HepG2 (cell line): ENCODE measurements around the gene NATD1. TPM values are rescaled to one million over a fixed set of nuclear protein-coding genes. Genes with fewer than 3 reads are reported as not detected.

Experiments used
- DMTF1 ChIP-seq: sonication (generic); formaldehyde crosslinking; IDR thresholded peaks from 2 replicates; pipeline ENCODE4 v1.4.0; 2020; ENCODE audit warnings: mild to moderate bottlenecking, missing genetic modification reagents
- GMEB1 ChIP-seq: sonication (generic); formaldehyde crosslinking; IDR thresholded peaks from 2 replicates; pipeline ENCODE4 v1.5.1; 2020; ENCODE audit warnings: missing genetic modification reagents, mild to moderate bottlenecking, borderline replicate concordance
- MLLT10 ChIP-seq: sonication (generic); formaldehyde crosslinking; IDR thresholded peaks from 2 replicates; pipeline ENCODE4 v1.4.0; 2020; ENCODE audit warnings: missing genetic modification reagents
- NCOR1 ChIP-seq: fragments of 200-600 bp; sonication (generic); IDR thresholded peaks from 2 replicates; pipeline ENCODE4 v1.7.0; 2017; ENCODE audit warnings: antibody characterized with exemption, low read length, borderline replicate concordance
- NR2F1 ChIP-seq, 2 experiments: fragments of 450-650 bp in 1 of 2; formaldehyde crosslinking in 1 of 2; IDR thresholded peaks; 2 replicates each; pipeline versions ENCODE4 v1.5.0 to v1.6.1; 2016 to 2020; ENCODE audit warnings: mild to moderate bottlenecking in 1 of 2, missing compliant biosample characterization in 1 of 2, missing genetic modification reagents in 1 of 2, moderate library complexity in 1 of 2
- PCBP2 ChIP-seq: fragments of 200-400 bp; formaldehyde crosslinking; optimal IDR thresholded peaks from 2 replicates; pipeline ENCODE3; 2018; ENCODE audit warnings: low read length, low read depth; ENCODE audit not compliant: poor library complexity, severe bottlenecking
- SIX4 ChIP-seq: sonication (generic); formaldehyde crosslinking; IDR thresholded peaks from 2 replicates; pipeline ENCODE4 v1.4.0; 2020; ENCODE audit warnings: missing genetic modification reagents
- SMAD3 ChIP-seq: sonication (generic); formaldehyde crosslinking; IDR thresholded peaks from 2 replicates; pipeline ENCODE4 v1.4.0; 2020; ENCODE audit warnings: missing genetic modification reagents
- TARDBP ChIP-seq: sonication (generic); formaldehyde crosslinking; IDR thresholded peaks from 2 replicates; pipeline ENCODE4 v1.8.0; 2022; ENCODE audit warnings: mild to moderate bottlenecking, missing genetic modification reagents
- TCF7L2 ChIP-seq: IDR thresholded peaks from 2 replicates; pipeline ENCODE4 v1.6.1; 2011; ENCODE audit warnings: mild to moderate bottlenecking, low read depth, low read length, moderate library complexity
- ZMYM3 ChIP-seq: sonication (generic); formaldehyde crosslinking; IDR thresholded peaks from 2 replicates; pipeline ENCODE4 v1.5.1; 2020; ENCODE audit warnings: mild to moderate bottlenecking, missing genetic modification reagents
- ZNF124 ChIP-seq: sonication (generic); formaldehyde crosslinking; IDR thresholded peaks from 2 replicates; pipeline ENCODE4 v1.4.0; 2020; ENCODE audit warnings: missing genetic modification reagents
- ZNF260 ChIP-seq: sonication (generic); formaldehyde crosslinking; IDR thresholded peaks from 2 replicates; pipeline ENCODE4 v1.4.0; 2020; ENCODE audit warnings: missing genetic modification reagents, low read depth, mild to moderate bottlenecking, borderline replicate concordance
- ZNF350 ChIP-seq: sonication (generic); formaldehyde crosslinking; IDR thresholded peaks from 2 replicates; pipeline ENCODE4 v1.4.0; 2020; ENCODE audit warnings: mild to moderate bottlenecking, low read depth, missing genetic modification reagents, borderline replicate concordance
- polyA plus RNA-seq, 8 experiments: library from polyadenylated mRNA; depleted of rRNA in 3 of 8; stranded (reverse) in 7 of 8; unstranded in 1 of 8; fragments of >200 nt; fragmentation: Illumina TruSeq in 4 of 8; extraction: Trizol in 4 of 8; gene quantifications; 2 replicates each; pipeline versions ENCODE4 v1.2.1 to v1.2.3, GENCODE V29; 2011 to 2016; ENCODE audit warnings: low read depth in 4 of 8, missing spikeins in 1 of 8, mixed read lengths in 1 of 8; ENCODE audit not compliant: insufficient read depth in 1 of 8
- total RNA-seq, 5 experiments: library from RNA; depleted of rRNA; stranded (reverse); fragments of >200 nt; fragmentation: Illumina TruSeq; extraction: Trizol; gene quantifications; 2 replicates each; pipeline ENCODE4 v1.2.3, GENCODE V29; 2016; ENCODE audit warnings: low read depth in 1 of 5
- TF ChIP-seq, protein P1 (sequence below): sonication (generic); formaldehyde crosslinking; IDR thresholded peaks from 2 replicates; pipeline ENCODE4 v1.5.0; 2020; ENCODE audit warnings: mild to moderate bottlenecking, missing genetic modification reagents
- TF ChIP-seq, protein P2 (sequence below): sonication (generic); formaldehyde crosslinking; IDR thresholded peaks from 2 replicates; pipeline ENCODE4 v1.8.0; 2022; ENCODE audit warnings: mild to moderate bottlenecking, missing genetic modification reagents, borderline replicate concordance
- TF ChIP-seq, protein P3 (sequence below): IDR thresholded peaks from 2 replicates; pipeline ENCODE4 v1.6.1; 2018; ENCODE audit warnings: missing genetic modification reagents
- TF ChIP-seq, protein P4 (sequence below): sonication (generic); formaldehyde crosslinking; conservative IDR thresholded peaks from 2 replicates; pipeline ENCODE4 v1.8.1; 2023; ENCODE audit warnings: missing genetic modification reagents

Gene NATD1
- total and polyA plus RNA-seq, 2 of the 13 experiments (the other 11 are each of a cell fraction or from before 2014, with no cell fraction given): 0.31 to 2.3 TPM

DNA sequence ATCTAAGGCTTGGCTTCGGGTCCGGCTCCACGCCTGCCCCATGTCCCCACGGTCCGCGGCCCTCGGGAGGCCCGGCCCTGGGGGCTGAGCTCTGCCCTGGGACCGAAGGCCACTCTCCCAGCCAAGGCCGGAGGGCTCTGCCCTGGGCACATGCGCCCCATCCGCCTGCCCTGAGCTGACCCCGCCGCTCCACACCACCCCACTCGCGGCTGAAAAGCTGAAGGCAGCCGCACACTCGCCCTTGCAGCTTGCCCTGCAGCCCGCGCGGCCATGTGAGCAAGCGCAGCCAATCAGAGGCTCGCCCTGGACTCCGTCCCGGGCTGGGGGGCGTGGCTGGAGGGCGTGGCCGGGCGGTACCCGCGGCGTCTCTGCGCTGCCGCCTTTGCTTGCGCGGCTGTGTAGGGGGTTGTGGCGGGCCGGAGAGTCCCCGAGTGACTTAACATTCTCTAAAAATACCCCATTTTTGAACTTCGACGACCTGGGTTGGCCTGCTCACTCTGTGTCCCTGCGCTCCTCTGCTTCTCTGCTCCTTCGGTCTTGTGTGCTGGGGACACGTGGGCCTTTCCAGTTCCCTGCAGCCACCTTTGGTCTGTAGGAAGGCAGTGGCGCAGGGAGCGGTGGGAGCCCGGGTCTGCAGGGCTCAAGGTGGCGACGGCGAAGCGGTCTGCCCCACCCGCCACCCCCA, 22.5 kb upstream of the NATD1 start (continued):
- TF ChIP-seq, protein P1, sequence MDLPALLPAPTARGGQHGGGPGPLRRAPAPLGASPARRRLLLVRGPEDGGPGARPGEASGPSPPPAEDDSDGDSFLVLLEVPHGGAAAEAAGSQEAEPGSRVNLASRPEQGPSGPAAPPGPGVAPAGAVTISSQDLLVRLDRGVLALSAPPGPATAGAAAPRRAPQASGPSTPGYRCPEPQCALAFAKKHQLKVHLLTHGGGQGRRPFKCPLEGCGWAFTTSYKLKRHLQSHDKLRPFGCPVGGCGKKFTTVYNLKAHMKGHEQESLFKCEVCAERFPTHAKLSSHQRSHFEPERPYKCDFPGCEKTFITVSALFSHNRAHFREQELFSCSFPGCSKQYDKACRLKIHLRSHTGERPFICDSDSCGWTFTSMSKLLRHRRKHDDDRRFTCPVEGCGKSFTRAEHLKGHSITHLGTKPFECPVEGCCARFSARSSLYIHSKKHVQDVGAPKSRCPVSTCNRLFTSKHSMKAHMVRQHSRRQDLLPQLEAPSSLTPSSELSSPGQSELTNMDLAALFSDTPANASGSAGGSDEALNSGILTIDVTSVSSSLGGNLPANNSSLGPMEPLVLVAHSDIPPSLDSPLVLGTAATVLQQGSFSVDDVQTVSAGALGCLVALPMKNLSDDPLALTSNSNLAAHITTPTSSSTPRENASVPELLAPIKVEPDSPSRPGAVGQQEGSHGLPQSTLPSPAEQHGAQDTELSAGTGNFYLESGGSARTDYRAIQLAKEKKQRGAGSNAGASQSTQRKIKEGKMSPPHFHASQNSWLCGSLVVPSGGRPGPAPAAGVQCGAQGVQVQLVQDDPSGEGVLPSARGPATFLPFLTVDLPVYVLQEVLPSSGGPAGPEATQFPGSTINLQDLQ (CRISPR knock-in tag): no peak
- TF ChIP-seq TARDBP (CRISPR knock-in tag) (no peak), NR2F1 (CRISPR knock-in tag; IDR thresholded peaks at IDR 0.05) (no peak), ZNF350 (CRISPR knock-in tag) (peak; percentile 65; the same call in 1 of the 2 replicates), SIX4 (CRISPR knock-in tag) (no peak), ZNF124 (CRISPR knock-in tag) (no peak), SMAD3 (peak; percentile 51; the same call in 1 of the 2 replicates), PCBP2 (no peak), ZMYM3 (no peak), GMEB1 (CRISPR knock-in tag) (peak; percentile 64), MLLT10 (CRISPR knock-in tag) (no peak), ZNF260 (CRISPR knock-in tag) (no peak), TCF7L2 (no peak), DMTF1 (CRISPR knock-in tag) (no peak), NCOR1 (no peak)
- TF ChIP-seq, protein P2, sequence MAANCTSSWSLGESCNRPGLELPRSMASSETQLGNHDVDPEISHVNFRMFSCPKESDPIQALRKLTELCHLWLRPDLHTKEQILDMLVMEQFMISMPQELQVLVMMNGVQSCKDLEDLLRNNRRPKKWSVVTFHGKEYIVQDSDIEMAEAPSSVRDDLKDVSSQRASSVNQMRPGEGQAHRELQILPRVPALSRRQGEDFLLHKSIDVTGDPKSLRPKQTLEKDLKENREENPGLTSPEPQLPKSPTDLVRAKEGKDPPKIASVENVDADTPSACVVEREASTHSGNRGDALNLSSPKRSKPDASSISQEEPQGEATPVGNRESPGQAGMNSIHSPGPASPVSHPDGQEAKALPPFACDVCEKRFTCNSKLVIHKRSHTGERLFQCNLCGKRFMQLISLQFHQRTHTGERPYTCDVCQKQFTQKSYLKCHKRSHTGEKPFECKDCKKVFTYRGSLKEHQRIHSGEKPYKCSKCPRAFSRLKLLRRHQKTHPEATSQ (CRISPR knock-in tag): no peak
- TF ChIP-seq, protein P3, sequence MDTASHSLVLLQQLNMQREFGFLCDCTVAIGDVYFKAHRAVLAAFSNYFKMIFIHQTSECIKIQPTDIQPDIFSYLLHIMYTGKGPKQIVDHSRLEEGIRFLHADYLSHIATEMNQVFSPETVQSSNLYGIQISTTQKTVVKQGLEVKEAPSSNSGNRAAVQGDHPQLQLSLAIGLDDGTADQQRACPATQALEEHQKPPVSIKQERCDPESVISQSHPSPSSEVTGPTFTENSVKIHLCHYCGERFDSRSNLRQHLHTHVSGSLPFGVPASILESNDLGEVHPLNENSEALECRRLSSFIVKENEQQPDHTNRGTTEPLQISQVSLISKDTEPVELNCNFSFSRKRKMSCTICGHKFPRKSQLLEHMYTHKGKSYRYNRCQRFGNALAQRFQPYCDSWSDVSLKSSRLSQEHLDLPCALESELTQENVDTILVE (CRISPR knock-in tag): 0 out of 2 replicates have a peak, but pooled peaks have one; percentile 52
- TF ChIP-seq, protein P4, sequence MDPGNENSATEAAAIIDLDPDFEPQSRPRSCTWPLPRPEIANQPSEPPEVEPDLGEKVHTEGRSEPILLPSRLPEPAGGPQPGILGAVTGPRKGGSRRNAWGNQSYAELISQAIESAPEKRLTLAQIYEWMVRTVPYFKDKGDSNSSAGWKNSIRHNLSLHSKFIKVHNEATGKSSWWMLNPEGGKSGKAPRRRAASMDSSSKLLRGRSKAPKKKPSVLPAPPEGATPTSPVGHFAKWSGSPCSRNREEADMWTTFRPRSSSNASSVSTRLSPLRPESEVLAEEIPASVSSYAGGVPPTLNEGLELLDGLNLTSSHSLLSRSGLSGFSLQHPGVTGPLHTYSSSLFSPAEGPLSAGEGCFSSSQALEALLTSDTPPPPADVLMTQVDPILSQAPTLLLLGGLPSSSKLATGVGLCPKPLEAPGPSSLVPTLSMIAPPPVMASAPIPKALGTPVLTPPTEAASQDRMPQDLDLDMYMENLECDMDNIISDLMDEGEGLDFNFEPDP (CRISPR knock-in tag): no peak
